HG02852 (cell line): ENCODE measurements around the gene RAB3IP.
"Not testable (repeated sequence)": the region's sequence is repeated elsewhere in the genome, so short reads cannot be mapped to it uniquely, and the experiment has no call there.

ENCODE experiments used
- ATAC-seq: cut with Tn5 transposase; IDR thresholded peaks from one replicate; pipeline ENCODE4 v1.9.1; 2021; ENCODE audit warnings: mild to moderate bottlenecking, moderate library complexity; ENCODE audit not compliant: unreplicated experiment

RAB3IP gene

GRCh38 chr12:69755302-69755701 is 16.6 kb downstream of the RAB3IP start:
- ATAC-seq = no peak

GRCh38 chr12:69756088-69756755 is 17.6 kb downstream of the RAB3IP start:
- no peak for ATAC-seq

- ATAC-seq = no peak
These were observed 19.4 kb downstream of the RAB3IP start for GRCh38 chr12:69758105-69758504.

- not testable (repeated sequence) for ATAC-seq
These were observed 20.9 kb downstream of the RAB3IP start for GRCh38 chr12:69759581-69759980.

- ATAC-seq = no peak
These were observed 26.9 kb downstream of the RAB3IP start for GRCh38 chr12:69765515-69765914.

- no peak for ATAC-seq
These were observed 27.6 kb downstream of the RAB3IP start for GRCh38 chr12:69766260-69766659.

GRCh38 chr12:69779928-69780327 is 41.3 kb downstream of the RAB3IP start:
- ATAC-seq = no peak

GRCh38 chr12:69783365-69783764 is 44.7 kb downstream of the RAB3IP start:
- no peak for ATAC-seq

GRCh38 chr12:69789351-69789750 is 50.7 kb downstream of the RAB3IP start:
- no peak for ATAC-seq

- no peak for ATAC-seq
These were observed 53.9 kb downstream of the RAB3IP start for GRCh38 chr12:69792533-69792932.

GRCh38 chr12:69807101-69807897 is 68.6 kb downstream of the RAB3IP start:
- ATAC-seq = not testable (repeated sequence)

- no peak for ATAC-seq
These were observed 72.3 kb downstream of the RAB3IP start for GRCh38 chr12:69810870-69811498.

GRCh38 chr12:69816082-69816481 is 77.4 kb downstream of the RAB3IP start:
- no peak for ATAC-seq

- no peak for ATAC-seq
These were observed 82.4 kb downstream of the RAB3IP start for GRCh38 chr12:69821032-69821455.

GRCh38 chr12:69821456-69822159 is 82.9 kb downstream of the RAB3IP start:
- ATAC-seq = no peak

- ATAC-seq = no peak
These were observed 83.7 kb downstream of the RAB3IP start for GRCh38 chr12:69822201-69822860.

- ATAC-seq = no peak
These were observed 85.4 kb downstream of the RAB3IP start for GRCh38 chr12:69824028-69824427.

GRCh38 chr12:69824966-69825560 is 86.4 kb downstream of the RAB3IP start, which contains the start of gene MYRFL:
Gene MYRFL (plus strand): TSS chr12:69825227. CDS start chr12:69825518, 291 bp downstream.
- ATAC-seq = no peak

- ATAC-seq = no peak
These were observed 90.2 kb downstream of the RAB3IP start for GRCh38 chr12:69828897-69829296.

- ATAC-seq = no peak
These were observed 95.0 kb downstream of the RAB3IP start for GRCh38 chr12:69833696-69834095.
